ENCODE data around the gene CRIM1. TPM values are rescaled to one million over a fixed set of nuclear protein-coding genes. Genes with fewer than 3 reads are reported as not detected.

Gene CRIM1
- total RNA-seq, 6 experiments from 2014 or later, result 731 to 946 (median 839) TPM

DNA sequence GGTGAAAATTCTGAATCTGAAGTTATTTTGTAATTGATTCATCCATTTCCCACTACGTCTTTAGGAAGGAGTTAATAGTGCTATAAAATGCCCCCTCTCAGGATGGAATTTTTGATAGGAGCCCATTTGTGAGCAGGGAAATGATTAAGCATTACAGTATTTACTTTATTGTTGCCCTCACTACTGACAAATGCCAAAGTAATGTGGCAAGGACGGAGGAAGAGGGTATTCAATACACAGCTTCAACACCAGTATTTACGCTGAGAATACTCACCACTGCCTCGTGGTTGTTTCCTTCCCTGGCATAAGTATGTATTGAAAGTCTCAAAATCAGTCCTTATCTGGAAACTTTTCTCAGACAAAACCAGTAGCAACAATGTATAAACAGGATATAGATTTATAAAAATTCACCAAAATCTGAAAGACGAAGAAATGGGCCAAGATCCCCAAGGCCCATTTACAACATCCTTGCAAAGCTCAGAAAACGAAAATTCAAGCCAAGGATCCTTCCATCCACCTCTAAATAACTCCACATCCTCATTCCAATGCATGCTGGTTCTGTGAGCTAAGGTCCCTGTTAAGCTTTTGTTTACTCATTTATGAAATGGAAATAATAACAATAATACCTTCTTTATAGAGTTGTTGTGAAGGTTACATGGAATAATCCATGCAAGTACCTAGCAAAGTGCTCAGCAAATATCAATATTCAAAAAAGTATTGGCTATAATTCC is 213.1 kb downstream of the CRIM1 start:
- H3K36me3 Mint-ChIP-seq (ENCODE audit: low read depth), result peaks cover 74% of the 10 kb centered on the region

GRCh38 chr2:36569267-36569856 is 213.8 kb downstream of the CRIM1 start:
- peaks cover 20% of the 10 kb centered on the region for H3K9me3 Mint-ChIP-seq
- H3K4me3 Mint-ChIP-seq, result peak overlapping the region; percentile 66
- DNase-seq, result no peak
- H3K4me1 Mint-ChIP-seq (ENCODE audit: low read depth), result peaks cover 89% of the 10 kb centered on the region
- H3K36me3 Mint-ChIP-seq (ENCODE audit: low read depth), result peaks cover 74% of the 10 kb centered on the region
- peaks cover 32% of the 10 kb centered on the region for H3K27me3 Mint-ChIP-seq (ENCODE audit: insufficient read depth)
- TF ChIP-seq, protein P1, sequence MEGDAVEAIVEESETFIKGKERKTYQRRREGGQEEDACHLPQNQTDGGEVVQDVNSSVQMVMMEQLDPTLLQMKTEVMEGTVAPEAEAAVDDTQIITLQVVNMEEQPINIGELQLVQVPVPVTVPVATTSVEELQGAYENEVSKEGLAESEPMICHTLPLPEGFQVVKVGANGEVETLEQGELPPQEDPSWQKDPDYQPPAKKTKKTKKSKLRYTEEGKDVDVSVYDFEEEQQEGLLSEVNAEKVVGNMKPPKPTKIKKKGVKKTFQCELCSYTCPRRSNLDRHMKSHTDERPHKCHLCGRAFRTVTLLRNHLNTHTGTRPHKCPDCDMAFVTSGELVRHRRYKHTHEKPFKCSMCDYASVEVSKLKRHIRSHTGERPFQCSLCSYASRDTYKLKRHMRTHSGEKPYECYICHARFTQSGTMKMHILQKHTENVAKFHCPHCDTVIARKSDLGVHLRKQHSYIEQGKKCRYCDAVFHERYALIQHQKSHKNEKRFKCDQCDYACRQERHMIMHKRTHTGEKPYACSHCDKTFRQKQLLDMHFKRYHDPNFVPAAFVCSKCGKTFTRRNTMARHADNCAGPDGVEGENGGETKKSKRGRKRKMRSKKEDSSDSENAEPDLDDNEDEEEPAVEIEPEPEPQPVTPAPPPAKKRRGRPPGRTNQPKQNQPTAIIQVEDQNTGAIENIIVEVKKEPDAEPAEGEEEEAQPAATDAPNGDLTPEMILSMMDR (IDR thresholded peaks at IDR 0.05), result no peak
- peak overlapping the region; percentile 89 for H3K27ac Mint-ChIP-seq

More for the DNA sequence above, 213.1 kb downstream of the CRIM1 start:
- Mint-ChIP-seq H3K27ac (peak overlapping the region; percentile 89), H3K4me3 (peak overlapping the region; percentile 66), H3K4me1 (ENCODE audit: low read depth) (peaks cover 89% of the 10 kb centered on the region), H3K9me3 (peaks cover 24% of the 10 kb centered on the region), H3K27me3 (ENCODE audit: insufficient read depth) (peaks cover 36% of the 10 kb centered on the region)
- peak; percentile 62 for DNase-seq
- TF ChIP-seq, protein P1 (IDR thresholded peaks at IDR 0.05), result no peak

DNA sequence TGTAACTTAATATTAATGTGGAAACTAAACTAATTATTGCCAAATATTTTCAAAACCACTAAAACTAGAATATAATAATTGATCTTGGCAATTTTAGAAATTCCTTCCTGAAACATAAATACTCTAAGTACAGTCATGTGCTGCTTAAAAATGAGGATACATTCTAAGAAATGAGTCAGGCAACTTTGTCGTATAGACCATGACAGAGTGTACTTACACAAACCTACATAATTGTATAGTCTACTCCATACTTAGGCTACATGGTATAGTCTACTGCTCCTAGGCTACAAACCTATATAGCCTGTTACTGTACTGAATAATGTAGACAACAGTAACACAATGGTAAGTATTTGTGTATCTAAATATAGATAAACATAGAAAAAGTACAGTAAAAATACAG is 214.8 kb downstream of the CRIM1 start:
- TF ChIP-seq, protein P1 (IDR thresholded peaks at IDR 0.05), result no peak

GRCh38 chr2:36572054-36572718 is 216.6 kb downstream of the CRIM1 start:
- peaks cover 80% of the 10 kb centered on the region for H3K4me1 Mint-ChIP-seq (ENCODE audit: low read depth)
- TF ChIP-seq, protein P1 (IDR thresholded peaks at IDR 0.05), result no peak
- H3K27ac Mint-ChIP-seq, result peak overlapping the region; percentile 85
- peaks cover 1% of the 10 kb centered on the region for H3K9me3 Mint-ChIP-seq
- H3K27me3 Mint-ChIP-seq (ENCODE audit: insufficient read depth), result peaks cover 7% of the 10 kb centered on the region
- H3K36me3 Mint-ChIP-seq (ENCODE audit: low read depth), result peaks cover 64% of the 10 kb centered on the region
- no peak for DNase-seq
- H3K4me3 Mint-ChIP-seq, result peak overlapping the region; percentile 6

More for the DNA sequence above, 214.8 kb downstream of the CRIM1 start:
- Mint-ChIP-seq H3K36me3 (ENCODE audit: low read depth) (peaks cover 74% of the 10 kb centered on the region), H3K4me1 (ENCODE audit: low read depth) (peaks cover 89% of the 10 kb centered on the region), H3K27ac (peak overlapping the region; percentile 59), H3K27me3 (ENCODE audit: insufficient read depth) (peaks cover 21% of the 10 kb centered on the region), H3K9me3 (peaks cover 10% of the 10 kb centered on the region), H3K4me3 (peak overlapping the region; percentile 16; the same call in 1 of the 2 replicates)
- peak; percentile 52 for DNase-seq

- H3K4me3 Mint-ChIP-seq, result peak overlapping the region; percentile 40; the same call in 1 of the 2 replicates
- H3K36me3 Mint-ChIP-seq (ENCODE audit: low read depth), result peaks cover 63% of the 10 kb centered on the region
- peak overlapping the region; percentile 85 for H3K27ac Mint-ChIP-seq
- H3K4me1 Mint-ChIP-seq (ENCODE audit: low read depth), result peaks cover 74% of the 10 kb centered on the region
- H3K9me3 Mint-ChIP-seq, result no peaks in the 10 kb centered on the region
- TF ChIP-seq, protein P1 (IDR thresholded peaks at IDR 0.05), result no peak
- H3K27me3 Mint-ChIP-seq (ENCODE audit: insufficient read depth), result peaks cover 2% of the 10 kb centered on the region
- DNase-seq, result no peak
Measured at GRCh38 chr2:36572719-36573059, 217.1 kb downstream of the CRIM1 start.

Data from HFFc6 (cell line).